ENCODE data around the gene RELN. TPM values are rescaled to one million over a fixed set of nuclear protein-coding genes. Genes with fewer than 3 reads are reported as not detected.

The RELN gene
- total and polyA plus RNA-seq, 9 donors: 0.68 to 8.7 (median 2.7) TPM

DNA sequence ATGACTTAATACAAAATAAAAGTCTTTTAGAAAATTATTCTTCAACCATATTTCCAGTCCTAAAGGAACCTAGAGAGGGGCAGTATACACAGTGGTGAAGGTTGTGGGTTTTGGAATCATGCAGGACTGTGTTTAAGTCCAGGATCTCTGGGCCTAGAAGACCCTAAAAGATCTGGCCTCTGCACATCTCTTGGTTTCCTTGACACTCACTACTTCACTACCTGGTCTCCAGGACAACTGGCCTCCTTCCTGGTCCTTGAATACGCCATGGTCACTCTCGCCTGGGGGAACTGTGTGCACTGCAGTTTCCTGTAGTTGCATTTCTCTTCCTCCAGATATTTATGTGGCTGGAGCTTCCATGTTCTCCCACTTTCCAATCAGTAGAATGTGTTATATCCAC, 360.7 kb downstream of the RELN start:
- no peak overlapping the region for H3K4me3 ChIP-seq
- DNase-seq: no peak
- 85 to 96% (median 92%) methylated on average over 2 of the region's 2 CpGs for WGBS, 3 donors
- intact Hi-C loops (cut with DNase I): no loop called here
- TF ChIP-seq, protein P1, sequence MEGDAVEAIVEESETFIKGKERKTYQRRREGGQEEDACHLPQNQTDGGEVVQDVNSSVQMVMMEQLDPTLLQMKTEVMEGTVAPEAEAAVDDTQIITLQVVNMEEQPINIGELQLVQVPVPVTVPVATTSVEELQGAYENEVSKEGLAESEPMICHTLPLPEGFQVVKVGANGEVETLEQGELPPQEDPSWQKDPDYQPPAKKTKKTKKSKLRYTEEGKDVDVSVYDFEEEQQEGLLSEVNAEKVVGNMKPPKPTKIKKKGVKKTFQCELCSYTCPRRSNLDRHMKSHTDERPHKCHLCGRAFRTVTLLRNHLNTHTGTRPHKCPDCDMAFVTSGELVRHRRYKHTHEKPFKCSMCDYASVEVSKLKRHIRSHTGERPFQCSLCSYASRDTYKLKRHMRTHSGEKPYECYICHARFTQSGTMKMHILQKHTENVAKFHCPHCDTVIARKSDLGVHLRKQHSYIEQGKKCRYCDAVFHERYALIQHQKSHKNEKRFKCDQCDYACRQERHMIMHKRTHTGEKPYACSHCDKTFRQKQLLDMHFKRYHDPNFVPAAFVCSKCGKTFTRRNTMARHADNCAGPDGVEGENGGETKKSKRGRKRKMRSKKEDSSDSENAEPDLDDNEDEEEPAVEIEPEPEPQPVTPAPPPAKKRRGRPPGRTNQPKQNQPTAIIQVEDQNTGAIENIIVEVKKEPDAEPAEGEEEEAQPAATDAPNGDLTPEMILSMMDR (IDR thresholded peaks at IDR 0.05): no peak
- TF ChIP-seq EP300 (IDR thresholded peaks at IDR 0.05) (no peak), POLR2A (IDR thresholded peaks at IDR 0.05) (no peak)
- H3K27ac ChIP-seq: no peak overlapping the region
- no peaks in the 10 kb centered on the region for H3K9me3 ChIP-seq
- H3K4me1 ChIP-seq (ENCODE audit: insufficient read depth): no peaks in the 10 kb centered on the region
- H3K27me3 ChIP-seq: no peaks in the 10 kb centered on the region
- H3K36me3 ChIP-seq: no peaks in the 10 kb centered on the region

DNA sequence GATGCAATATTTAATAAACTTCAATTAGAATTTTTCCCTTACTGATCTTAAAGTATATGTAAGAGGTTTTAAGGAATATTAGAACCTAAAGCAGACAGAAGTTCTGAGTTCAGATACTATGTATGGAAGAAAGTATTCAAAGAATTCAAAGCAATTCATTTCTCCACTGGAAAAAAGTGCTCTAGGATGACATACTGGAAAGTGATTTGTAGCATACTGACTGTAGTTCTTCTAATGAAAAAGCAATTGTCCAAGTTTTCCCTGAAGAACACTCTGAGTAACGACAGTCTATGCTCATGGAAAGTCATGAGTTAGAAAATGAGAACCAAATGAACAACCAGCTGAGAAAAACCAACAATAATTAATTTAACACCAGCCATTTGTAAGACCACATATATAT, 362.7 kb downstream of the RELN start:
- Histone ChIP-seq H3K27ac (no peak overlapping the region), H3K4me1 (ENCODE audit: insufficient read depth) (no peaks in the 10 kb centered on the region), H3K36me3 (no peaks in the 10 kb centered on the region), H3K4me3 (no peak overlapping the region), H3K27me3 (no peaks in the 10 kb centered on the region), H3K9me3 (no peaks in the 10 kb centered on the region)
- DNase-seq: no peak
- no peak for TF ChIP-seq EP300 (IDR thresholded peaks at IDR 0.05)
- TF ChIP-seq POLR2A (IDR thresholded peaks at IDR 0.05): no peak
- TF ChIP-seq, protein P1 (IDR thresholded peaks at IDR 0.05): no peak
- WGBS, 3 donors: 45 to 53% (median 52%) methylated on average over 1 of the region's 1 CpG
- intact Hi-C loops (cut with DNase I): no loop called here

DNA sequence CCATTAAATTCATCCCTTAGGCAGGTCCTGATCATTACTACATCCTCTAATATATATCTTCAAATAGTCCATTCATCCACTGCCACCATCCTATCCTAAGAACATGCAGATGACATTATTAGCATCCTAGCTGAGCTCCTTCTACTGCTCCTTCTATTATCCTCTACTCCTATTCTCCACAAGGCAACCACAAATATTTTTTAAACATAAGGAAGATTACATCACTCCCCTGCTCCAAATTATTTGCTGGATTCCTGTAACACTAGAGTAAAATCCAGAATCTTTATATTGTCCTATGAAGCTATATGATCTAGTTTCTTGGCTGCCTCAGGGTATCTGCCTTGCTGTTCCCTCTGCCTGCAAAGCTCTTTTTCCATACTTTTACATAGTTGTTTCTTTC, 367.2 kb downstream of the RELN start:
- Histone ChIP-seq H3K9me3 (no peaks in the 10 kb centered on the region), H3K27ac (no peak overlapping the region), H3K4me1 (ENCODE audit: insufficient read depth) (no peaks in the 10 kb centered on the region), H3K4me3 (no peak overlapping the region), H3K36me3 (no peaks in the 10 kb centered on the region), H3K27me3 (no peaks in the 10 kb centered on the region)
- no peak for TF ChIP-seq POLR2A (IDR thresholded peaks at IDR 0.05)
- TF ChIP-seq, protein P1 (IDR thresholded peaks at IDR 0.05): no peak
- no peak for TF ChIP-seq EP300 (IDR thresholded peaks at IDR 0.05)
- intact Hi-C loops (cut with DNase I): no loop called here
- DNase-seq: no peak

DNA sequence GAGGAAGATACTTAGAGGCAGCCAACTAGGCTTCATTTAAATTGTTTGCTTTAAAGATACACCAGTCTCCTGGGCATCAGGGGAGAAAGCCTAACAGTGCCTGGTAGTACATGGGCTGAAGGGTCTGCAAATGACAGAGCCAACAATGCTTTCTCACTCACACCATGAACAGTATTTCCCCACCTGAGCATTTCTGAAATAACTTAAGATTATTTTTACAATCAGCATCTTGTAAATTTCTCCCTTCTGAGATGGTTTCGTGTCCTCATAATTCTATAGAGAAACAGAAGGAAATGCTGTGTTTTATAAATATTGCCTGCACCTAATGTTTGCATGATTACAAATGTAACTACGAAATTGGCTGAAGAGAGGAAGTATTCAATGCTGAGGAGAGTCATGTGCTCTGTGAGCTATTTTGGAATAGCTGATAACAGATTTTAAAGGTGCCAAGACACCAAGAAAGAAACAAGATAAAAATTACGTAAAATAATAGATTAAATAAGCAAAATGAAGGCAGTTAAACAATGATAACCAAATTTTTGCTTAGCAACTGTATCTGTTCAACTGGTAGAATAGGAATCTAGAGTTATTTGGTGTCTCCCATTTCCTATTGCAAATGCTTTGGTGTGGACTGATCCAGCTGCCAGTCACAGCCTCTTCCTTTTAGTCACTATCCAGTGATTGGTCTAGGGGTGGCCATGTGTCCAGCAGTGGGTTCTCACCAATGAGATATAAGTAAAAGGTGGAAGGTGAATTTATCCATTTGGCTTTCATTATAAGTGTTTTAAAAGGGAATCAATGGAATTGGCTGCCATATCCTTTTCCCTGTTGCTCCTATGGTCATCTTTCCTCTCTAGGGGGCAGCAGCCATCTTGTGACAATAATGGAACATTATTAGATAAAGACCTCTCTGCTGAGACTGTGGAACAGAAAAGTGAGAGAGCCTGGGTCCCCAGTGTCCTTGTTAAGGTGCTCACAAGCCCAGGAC, 375.5 kb downstream of the RELN start:
- H3K27me3 ChIP-seq: no peaks in the 10 kb centered on the region
- no peaks in the 10 kb centered on the region for H3K9me3 ChIP-seq
- no peak overlapping the region for H3K4me3 ChIP-seq
- no peak for DNase-seq
- no peak overlapping the region for H3K27ac ChIP-seq
- H3K36me3 ChIP-seq: no peaks in the 10 kb centered on the region
- 6 to 14% (median 7%) methylated on average over 3 of the region's 3 CpGs for WGBS, 3 donors
- no peak for TF ChIP-seq EP300 (IDR thresholded peaks at IDR 0.05)
- TF ChIP-seq POLR2A (IDR thresholded peaks at IDR 0.05): no peak
- TF ChIP-seq, protein P1 (IDR thresholded peaks at IDR 0.05): no peak
- no peaks in the 10 kb centered on the region for H3K4me1 ChIP-seq (ENCODE audit: insufficient read depth)
- intact Hi-C loops (cut with DNase I): no loop called here
